NCI-H146 treated with DMSO at 0.1 percent for 48 hours (cell line): Measurements from ENCODE around the gene TXN2.

Experiments used
- DNase-seq: peaks from one replicate; lab custom pipeline; 2025; ENCODE audit not compliant: unreplicated experiment; lab: John Stamatoyannopoulos, UW

TXN2 gene

GRCh38 chr22:36486619-36487384, 5.4 kb upstream of the TXN2 start:
- no peak for DNase-seq

GRCh38 chr22:36480941-36481392, 473 bp downstream of the TXN2 start:
- DNase-seq = no peak

GRCh38 chr22:36478966-36479365, 2.5 kb downstream of the TXN2 start:
- DNase-seq = no peak

- no peak for DNase-seq
Measured at GRCh38 chr22:36475341-36475740, 6.1 kb downstream of the TXN2 start.

- no peak for DNase-seq
Measured at GRCh38 chr22:36472689-36473088, 8.8 kb downstream of the TXN2 start.

GRCh38 chr22:36471341-36471821, 10.1 kb downstream of the TXN2 start:
- DNase-seq = no peak

- no peak for DNase-seq
Measured at GRCh38 chr22:36470994-36471331, 10.5 kb downstream of the TXN2 start.

GRCh38 chr22:36470162-36470993, 11.1 kb downstream of the TXN2 start:
- DNase-seq = peak; percentile 15

GRCh38 chr22:36469094-36469710, 12.2 kb downstream of the TXN2 start:
- no peak for DNase-seq

GRCh38 chr22:36467946-36468345, 13.5 kb downstream of the TXN2 start:
- DNase-seq = no peak

- no peak for DNase-seq
Measured at GRCh38 chr22:36467042-36467810, 14.2 kb downstream of the TXN2 start.

- no peak for DNase-seq
Measured at GRCh38 chr22:36466258-36466657, 15.2 kb downstream of the TXN2 start.

- DNase-seq = no peak
Measured at GRCh38 chr22:36465232-36466021, 16.0 kb downstream of the TXN2 start.

- no peak for DNase-seq
Measured at GRCh38 chr22:36464715-36465231, 16.7 kb downstream of the TXN2 start.

- no peak for DNase-seq
Measured at GRCh38 chr22:36463783-36464184, 17.7 kb downstream of the TXN2 start.

- no peak for DNase-seq
Measured at GRCh38 chr22:36461665-36462649, 19.5 kb downstream of the TXN2 start.

- DNase-seq = no peak
Measured at GRCh38 chr22:36460202-36460601, 21.2 kb downstream of the TXN2 start.

- DNase-seq = no peak
Measured at GRCh38 chr22:36457688-36458450, 23.6 kb downstream of the TXN2 start.
